ENCODE data around the gene CTSD.

DNA sequence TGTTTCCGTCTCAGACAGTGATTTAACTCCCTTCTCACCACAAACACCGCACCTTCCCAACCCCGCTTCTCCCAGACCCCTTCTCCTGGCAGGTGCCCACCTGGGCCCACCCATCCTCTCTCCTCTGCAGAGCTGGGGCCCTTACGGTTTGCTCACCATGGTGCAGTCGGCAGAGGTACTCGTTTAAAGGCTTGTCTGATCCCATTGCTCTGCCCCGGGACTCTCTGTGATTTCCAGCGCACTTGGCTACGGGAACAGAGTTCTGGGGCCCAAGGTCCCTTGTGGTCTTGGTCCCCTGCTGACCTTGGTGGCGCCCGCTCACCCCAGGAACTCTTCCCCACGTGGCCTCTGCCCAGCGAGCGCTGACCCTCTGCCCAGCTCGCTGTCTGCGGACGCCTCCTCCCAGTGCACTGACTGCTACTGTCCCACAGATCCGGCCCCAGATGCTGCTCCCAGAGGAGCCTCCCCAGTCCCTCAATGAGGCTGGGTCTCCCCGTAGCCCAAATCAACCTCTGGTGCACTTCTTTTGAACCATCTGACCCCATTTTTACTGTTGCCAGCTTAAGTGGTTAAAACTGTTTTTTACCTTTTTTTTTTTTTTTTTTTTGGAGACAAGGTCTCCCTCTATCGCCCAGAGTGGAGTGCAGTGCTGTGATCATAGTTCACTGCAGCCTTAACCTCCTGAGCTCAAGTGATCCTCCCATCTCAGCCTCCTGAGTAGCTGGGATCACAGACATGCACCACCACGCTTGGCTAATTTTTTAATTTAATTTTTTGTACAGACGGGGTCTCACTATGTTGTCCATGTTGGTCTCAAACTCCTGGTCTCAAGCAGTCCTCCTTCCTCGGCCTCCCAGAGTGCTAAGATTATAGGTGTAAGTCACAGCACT lies 21.3 kb upstream of the CTSD start:
- TF ChIP-seq, protein P1, sequence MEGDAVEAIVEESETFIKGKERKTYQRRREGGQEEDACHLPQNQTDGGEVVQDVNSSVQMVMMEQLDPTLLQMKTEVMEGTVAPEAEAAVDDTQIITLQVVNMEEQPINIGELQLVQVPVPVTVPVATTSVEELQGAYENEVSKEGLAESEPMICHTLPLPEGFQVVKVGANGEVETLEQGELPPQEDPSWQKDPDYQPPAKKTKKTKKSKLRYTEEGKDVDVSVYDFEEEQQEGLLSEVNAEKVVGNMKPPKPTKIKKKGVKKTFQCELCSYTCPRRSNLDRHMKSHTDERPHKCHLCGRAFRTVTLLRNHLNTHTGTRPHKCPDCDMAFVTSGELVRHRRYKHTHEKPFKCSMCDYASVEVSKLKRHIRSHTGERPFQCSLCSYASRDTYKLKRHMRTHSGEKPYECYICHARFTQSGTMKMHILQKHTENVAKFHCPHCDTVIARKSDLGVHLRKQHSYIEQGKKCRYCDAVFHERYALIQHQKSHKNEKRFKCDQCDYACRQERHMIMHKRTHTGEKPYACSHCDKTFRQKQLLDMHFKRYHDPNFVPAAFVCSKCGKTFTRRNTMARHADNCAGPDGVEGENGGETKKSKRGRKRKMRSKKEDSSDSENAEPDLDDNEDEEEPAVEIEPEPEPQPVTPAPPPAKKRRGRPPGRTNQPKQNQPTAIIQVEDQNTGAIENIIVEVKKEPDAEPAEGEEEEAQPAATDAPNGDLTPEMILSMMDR (IDR thresholded peaks at IDR 0.05) = no peak
- TF ChIP-seq POLR2A (IDR thresholded peaks at IDR 0.05) = no peak
